Activated CD4-positive, alpha-beta T cell treated with anti-CD3 and anti-CD28 coated beads, Interleukin-2, amount 10 ng/mL, durations not matched to agents 7 days and 5 days (primary cell): ENCODE data around the gene SH3GL1. TPM values are rescaled to one million over a fixed set of nuclear protein-coding genes. Genes with fewer than 3 reads are reported as not detected.
"Not testable (repeated sequence)": the region's sequence is repeated elsewhere in the genome, so short reads cannot be mapped to it uniquely, and the experiment has no call there.

ENCODE experiments used
- CTCF ChIA-PET: fragments of 350-600 bp; sonication (Branson Sonifier 250); formaldehyde crosslinking; loops from one replicate; lab custom pipeline; 2021; ENCODE audit warnings: antibody characterized with exemption; lab: Charles Lee
- POLR2A ChIA-PET: fragments of 350-600 bp; sonication (Branson Sonifier 250); formaldehyde crosslinking; loops from one replicate; lab custom pipeline; 2021; ENCODE audit warnings: antibody characterized with exemption; lab: Charles Lee
- DNase-seq: peaks from one replicate; pipeline ENCODE4 v3.0.0-alpha.2; 2020
- H3K27ac Mint-ChIP-seq: one replicate; pipeline ENCODE4 v1.8.0; 2021; ENCODE audit warnings: mild to moderate bottlenecking, moderate library complexity, mixed read lengths
- H3K27me3 Mint-ChIP-seq: one replicate; pipeline ENCODE4 v1.8.0; 2021; ENCODE audit warnings: mixed read lengths
- H3K36me3 Mint-ChIP-seq: one replicate; pipeline ENCODE4 v1.8.0; 2021; ENCODE audit warnings: low read depth, mixed read lengths
- H3K4me1 Mint-ChIP-seq: one replicate; pipeline ENCODE4 v1.8.0; 2021; ENCODE audit warnings: mixed read lengths
- H3K4me3 Mint-ChIP-seq: one replicate; pipeline ENCODE4 v1.8.0; 2021; ENCODE audit warnings: mild to moderate bottlenecking, moderate library complexity, mixed read lengths
- H3K9me3 Mint-ChIP-seq: one replicate; pipeline ENCODE4 v1.8.0; 2021; ENCODE audit warnings: mixed read lengths
- total RNA-seq, 2 experiments: library from RNA; stranded (reverse); gene quantifications; one replicate each; pipeline ENCODE4 v1.2.3, GENCODE V29; 2021

SH3GL1 gene
- total RNA-seq, 2 experiments from 2014 or later, result 67.7 to 68.2 TPM

DNA sequence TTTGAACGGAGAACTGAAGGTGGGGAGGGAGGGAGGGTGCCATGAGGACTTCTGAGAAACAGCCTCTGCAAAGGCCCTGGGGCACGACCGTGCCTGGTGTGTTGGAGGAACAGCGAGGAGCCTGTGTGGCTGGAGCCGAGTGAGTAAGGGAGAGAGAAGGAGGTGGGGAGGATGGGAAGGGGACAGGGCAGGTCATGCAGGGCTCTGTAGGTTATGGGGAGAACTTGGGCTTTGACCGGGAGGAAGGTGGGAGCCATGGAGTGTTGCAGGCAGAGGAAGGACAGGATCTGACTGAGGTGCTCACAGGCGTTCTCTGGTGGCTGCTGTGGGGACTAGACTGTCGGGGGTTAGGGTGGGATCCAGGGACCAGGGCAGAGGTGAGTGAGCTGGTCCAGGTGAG is 50.2 kb downstream of the SH3GL1 start:
- CTCF ChIA-PET, result interaction anchor here (1.0 kb wide), 1 partner anchor 12 kb away, joined by 3 read pairs; no protein-coding TSS in a partner anchor
- POLR2A ChIA-PET, result no interaction called here
- Mint-ChIP-seq H3K36me3 (peaks cover 14% of the 10 kb centered on the region), H3K27me3 (no peaks in the 10 kb centered on the region), H3K27ac (no peak overlapping the region), H3K4me3 (no peak overlapping the region), H3K4me1 (peaks cover 8% of the 10 kb centered on the region), H3K9me3 (no peaks in the 10 kb centered on the region)
- no peak for DNase-seq

DNA sequence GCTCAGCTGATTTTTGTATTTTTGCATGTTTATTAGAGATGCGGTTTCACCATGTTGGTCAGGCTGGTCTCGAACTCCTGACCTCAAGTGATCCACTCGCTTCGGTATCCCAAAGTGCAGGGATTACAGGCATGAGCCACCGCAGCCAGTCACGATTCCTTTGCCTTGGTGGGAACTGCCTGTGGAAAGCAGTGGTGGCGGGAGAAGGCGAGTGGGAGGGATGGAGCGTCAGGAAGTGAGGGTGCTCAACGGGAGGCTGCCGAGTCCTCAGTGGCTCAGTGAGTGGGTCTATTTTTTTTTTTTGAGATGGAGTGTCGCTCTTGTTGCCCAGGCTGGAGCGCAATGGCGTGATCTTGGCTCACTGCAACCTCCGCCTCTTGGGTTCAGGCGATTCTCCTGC is 51.1 kb downstream of the SH3GL1 start:
- H3K9me3 Mint-ChIP-seq, DNase-seq, H3K27ac Mint-ChIP-seq, H3K27me3 Mint-ChIP-seq, H3K4me3 Mint-ChIP-seq, POLR2A ChIA-PET, H3K4me1 Mint-ChIP-seq: not testable (repeated sequence)
- CTCF ChIA-PET, result interaction anchor here (1.0 kb wide), 1 partner anchor 13 kb away, joined by 3 read pairs; no protein-coding TSS in a partner anchor
- peaks cover 14% of the 10 kb centered on the region for H3K36me3 Mint-ChIP-seq

DNA sequence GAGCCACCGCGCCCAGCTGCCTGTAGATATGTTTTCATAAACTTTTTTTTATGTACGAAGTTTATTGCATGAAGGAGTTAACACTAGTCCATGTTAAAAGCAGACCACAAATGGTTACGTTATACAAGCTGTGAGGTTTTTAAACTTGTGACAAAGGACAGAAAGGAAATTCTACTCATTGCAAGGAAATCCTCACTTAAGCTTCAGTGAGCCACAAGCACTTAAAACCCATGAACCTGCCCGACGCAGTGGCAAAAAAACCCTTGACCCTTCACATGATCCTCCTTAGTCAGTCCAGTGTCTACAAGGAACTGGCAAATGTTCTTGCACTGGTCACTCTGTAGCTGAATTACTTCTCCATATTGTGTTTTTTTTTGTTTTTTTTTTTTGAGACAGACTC is 52.8 kb downstream of the SH3GL1 start:
- H3K4me1 Mint-ChIP-seq, result peaks cover 12% of the 10 kb centered on the region
- POLR2A ChIA-PET, result no interaction called here
- no peak for DNase-seq
- H3K4me3 Mint-ChIP-seq, result no peak overlapping the region
- H3K27me3 Mint-ChIP-seq, result no peaks in the 10 kb centered on the region
- H3K9me3 Mint-ChIP-seq, result no peaks in the 10 kb centered on the region
- CTCF ChIA-PET, result interaction anchor here (0.6 kb wide), 1 partner anchor 37 kb away, joined by 3 read pairs; no protein-coding TSS in a partner anchor
- H3K36me3 Mint-ChIP-seq, result peaks cover 14% of the 10 kb centered on the region
- H3K27ac Mint-ChIP-seq, result no peak overlapping the region

DNA sequence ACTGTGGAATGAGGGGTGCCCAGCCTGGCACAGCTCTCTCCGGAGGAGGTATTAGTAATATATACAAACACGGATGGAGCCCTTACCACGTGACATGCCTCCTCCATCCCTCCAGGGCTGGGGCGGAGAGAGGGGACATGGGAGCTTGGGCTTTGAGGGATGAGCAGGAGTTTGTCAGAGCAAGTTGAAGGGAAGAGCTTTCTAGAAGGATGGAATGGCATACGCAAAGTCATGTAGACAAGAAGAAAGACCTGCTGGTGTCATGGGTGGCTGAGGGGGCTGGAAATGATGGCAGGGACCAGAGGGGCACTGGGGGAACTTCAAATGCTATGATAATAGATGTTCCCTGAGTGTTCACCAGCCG is 54.3 kb downstream of the SH3GL1 start:
- Mint-ChIP-seq H3K9me3 (no peaks in the 10 kb centered on the region), H3K4me1 (peaks cover 18% of the 10 kb centered on the region), H3K4me3 (no peak overlapping the region), H3K27ac (no peak overlapping the region), H3K36me3 (peaks cover 14% of the 10 kb centered on the region), H3K27me3 (no peaks in the 10 kb centered on the region)
- CTCF ChIA-PET, result interaction anchor here (0.7 to 2.0 kb wide), 3 partner anchors 54 to 398 kb away, joined by 3 to 8 read pairs (median 6); partner anchors contain the start of gene SH3GL1
- POLR2A ChIA-PET, result interaction anchor here (0.6 kb wide), 1 partner anchor 60 kb away, joined by 6 read pairs; no protein-coding TSS in a partner anchor
- DNase-seq, result no peak

DNA sequence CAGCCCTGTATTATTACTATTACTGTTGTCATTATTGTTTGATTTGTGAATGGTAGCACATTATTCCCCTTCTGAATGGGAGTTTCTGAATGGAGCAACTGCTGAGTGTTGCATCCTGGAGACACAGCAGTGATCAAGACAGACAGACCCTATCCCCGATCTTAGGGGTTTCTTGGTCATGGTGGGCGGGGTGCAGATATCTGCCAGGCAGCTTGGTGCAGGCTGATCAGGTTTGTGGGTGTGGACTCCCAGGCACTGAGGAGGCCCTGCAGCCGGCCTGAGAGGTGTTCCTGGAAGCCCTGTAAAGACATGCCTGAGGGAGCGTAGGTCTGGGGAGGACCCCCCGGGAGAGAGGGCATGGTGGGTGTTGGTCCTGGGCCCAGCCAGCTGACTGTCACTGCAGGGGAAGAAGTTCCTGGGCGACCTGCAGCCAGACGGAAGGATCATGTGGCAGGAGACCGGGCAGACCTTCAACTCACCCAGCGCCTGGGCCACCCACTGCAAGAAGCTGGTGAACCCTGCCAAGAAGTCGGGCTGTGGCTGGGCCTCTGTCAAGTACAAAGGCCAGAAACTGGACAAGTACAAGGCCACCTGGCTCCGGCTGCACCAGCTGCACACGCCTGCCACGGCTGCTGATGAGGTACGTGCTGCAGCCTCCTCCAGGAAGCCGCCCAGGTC is 54.9 kb downstream of the SH3GL1 start:
- no peaks in the 10 kb centered on the region for H3K27me3 Mint-ChIP-seq
- peak overlapping the region; percentile 51 for H3K4me3 Mint-ChIP-seq
- H3K36me3 Mint-ChIP-seq, result peaks cover 13% of the 10 kb centered on the region
- POLR2A ChIA-PET, result interaction anchor here (0.6 kb wide), 2 partner anchors 60 to 78 kb away, joined by 3 to 6 read pairs; no protein-coding TSS in a partner anchor
- CTCF ChIA-PET, result interaction anchor here (0.7 to 2.0 kb wide), 3 partner anchors 55 to 399 kb away, joined by 3 to 8 read pairs (median 6); partner anchors contain the start of gene SH3GL1
- peaks cover 22% of the 10 kb centered on the region for H3K4me1 Mint-ChIP-seq
- DNase-seq, result no peak
- no peak overlapping the region for H3K27ac Mint-ChIP-seq
- H3K9me3 Mint-ChIP-seq, result no peaks in the 10 kb centered on the region

DNA sequence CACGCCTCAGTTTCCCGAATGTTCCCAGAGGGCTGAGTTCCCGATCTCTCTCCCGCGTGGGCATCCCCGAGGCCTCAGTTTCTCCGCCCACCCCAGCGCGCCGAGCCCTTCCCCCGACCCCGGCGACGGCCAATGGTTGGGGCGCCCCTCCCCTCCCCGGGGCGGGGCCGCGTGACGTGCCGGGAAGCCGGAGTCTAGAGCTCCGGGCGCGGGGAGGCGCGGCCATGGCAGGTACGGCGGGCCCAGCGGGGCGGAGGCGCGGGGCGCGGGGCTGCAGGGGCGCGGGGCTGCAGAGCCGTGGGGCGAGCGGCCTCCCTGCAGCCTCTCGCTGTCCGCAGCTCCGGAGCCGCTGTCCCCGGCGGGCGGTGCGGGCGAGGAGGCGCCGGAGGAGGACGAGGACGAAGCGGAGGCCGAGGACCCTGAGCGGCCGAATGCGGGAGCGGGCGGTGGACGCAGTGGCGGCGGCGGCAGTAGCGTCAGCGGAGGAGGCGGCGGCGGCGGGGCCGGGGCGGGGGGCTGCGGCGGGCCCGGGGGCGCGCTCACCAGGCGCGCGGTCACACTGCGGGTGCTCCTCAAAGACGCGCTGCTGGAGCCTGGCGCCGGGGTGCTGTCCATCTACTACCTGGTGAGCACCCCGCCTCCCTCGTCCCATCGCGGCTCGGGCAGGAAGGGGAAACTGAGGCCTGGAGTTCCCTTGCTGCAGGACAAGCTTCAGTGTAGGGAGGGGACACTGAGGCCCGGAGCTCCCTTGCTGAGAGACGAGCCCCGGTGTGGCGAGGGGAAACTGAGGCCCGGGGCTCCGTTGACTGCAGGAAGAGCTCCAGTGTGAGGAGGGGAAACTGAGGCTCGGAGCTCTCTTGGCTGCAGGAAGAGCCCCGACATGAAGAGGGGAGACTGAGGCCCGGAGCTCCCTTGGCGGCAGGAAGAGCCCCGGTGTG is 56.7 kb downstream of the SH3GL1 start, which contains the start of gene MPND:
Gene MPND, plus strand, starts transcription at position 193 of the 938 bp plus-strand sequence. Its CDS starts 32 bp downstream, at position 225.
- DNase-seq, result peak; percentile 95
- ChIA-PET POLR2A (interaction anchor here (1.3 kb wide), 1 partner anchor 26 kb away, joined by 7 read pairs; no protein-coding TSS in a partner anchor), CTCF (interaction anchor here (0.6 to 3.3 kb wide), 17 partner anchors 9 to 1192 kb away, joined by 3 to 29 read pairs (median 4); partner anchors contain the start of genes SH3GL1 and YJU2)
- H3K9me3 Mint-ChIP-seq, result no peaks in the 10 kb centered on the region
- no peaks in the 10 kb centered on the region for H3K27me3 Mint-ChIP-seq
- H3K4me3 Mint-ChIP-seq, result peak within 1 kb of the TSS; percentile 91
- peak within 1 kb of the TSS; percentile 97 for H3K27ac Mint-ChIP-seq
- peaks cover 8% of the 10 kb centered on the region for H3K36me3 Mint-ChIP-seq
- H3K4me1 Mint-ChIP-seq, result peaks cover 31% of the 10 kb centered on the region

DNA sequence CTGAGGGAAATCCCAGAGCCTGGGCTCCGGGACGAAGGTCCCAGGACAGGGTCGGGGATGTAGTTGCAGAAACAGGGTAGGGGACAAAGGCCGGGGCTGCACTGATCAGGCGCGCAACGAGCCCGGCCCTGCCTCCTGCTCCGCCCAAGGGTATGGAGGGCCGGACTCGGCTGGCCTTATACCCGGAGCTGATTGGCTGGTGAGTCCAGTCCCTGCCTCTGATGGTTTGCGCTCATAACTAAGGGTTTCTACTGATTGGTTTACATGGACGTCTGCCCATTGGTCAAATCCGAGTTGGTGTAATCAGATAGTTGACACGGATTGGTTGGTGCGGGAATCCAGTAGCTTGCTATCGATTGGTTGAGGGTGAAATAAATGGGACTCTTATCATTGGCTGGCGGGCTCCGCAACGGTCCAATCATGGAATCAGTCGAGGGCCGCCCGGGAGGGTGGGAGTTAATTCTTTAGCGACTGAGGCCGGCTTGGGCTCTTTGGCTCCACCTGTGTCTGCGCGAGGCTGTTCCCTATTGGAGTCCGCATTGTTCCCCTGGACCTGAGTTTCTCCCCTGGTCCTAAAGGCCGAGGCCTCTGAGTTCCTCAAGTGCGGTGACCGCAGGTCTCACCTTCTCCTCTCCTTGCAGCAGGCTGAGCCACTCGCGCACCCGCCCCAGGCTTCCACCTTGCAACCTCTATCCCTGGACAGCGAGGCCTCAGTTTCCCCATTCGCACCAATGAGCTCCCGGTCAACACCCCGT is 57.6 kb downstream of the SH3GL1 start:
- peak; percentile 98 for DNase-seq
- Mint-ChIP-seq H3K27ac (peak overlapping the region; percentile 97), H3K36me3 (peaks cover 8% of the 10 kb centered on the region), H3K4me3 (peak overlapping the region; percentile 91), H3K27me3 (no peaks in the 10 kb centered on the region), H3K9me3 (no peaks in the 10 kb centered on the region), H3K4me1 (peaks cover 38% of the 10 kb centered on the region)
- ChIA-PET POLR2A (interaction anchor here (0.6 to 1.3 kb wide), 4 partner anchors 10 to 72 kb away, joined by 4 to 7 read pairs (median 5); no protein-coding TSS in a partner anchor), CTCF (interaction anchor here (0.8 to 3.3 kb wide), 14 partner anchors 10 to 129 kb away, joined by 3 to 29 read pairs (median 4); partner anchors contain the start of gene SH3GL1)

DNA sequence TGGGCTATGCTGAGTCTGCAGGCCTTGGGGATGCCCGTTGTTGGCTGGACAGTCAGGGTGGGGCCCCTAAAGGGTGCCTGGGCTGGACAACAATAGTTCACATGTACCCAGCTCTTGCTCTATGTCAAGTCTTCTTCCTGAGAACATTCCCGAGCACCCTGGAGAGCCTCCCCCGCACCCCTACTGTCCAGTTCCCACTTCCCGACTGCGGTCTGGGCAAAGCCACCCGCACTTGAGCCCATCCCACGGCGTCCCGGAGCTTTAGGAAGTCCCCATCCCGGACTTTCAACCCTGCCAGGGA is 58.1 kb downstream of the SH3GL1 start:
- Mint-ChIP-seq H3K9me3 (no peaks in the 10 kb centered on the region), H3K27ac (peak overlapping the region; percentile 97), H3K4me3 (peak overlapping the region; percentile 91), H3K4me1 (peaks cover 39% of the 10 kb centered on the region), H3K36me3 (peaks cover 8% of the 10 kb centered on the region), H3K27me3 (no peaks in the 10 kb centered on the region)
- POLR2A ChIA-PET, result interaction anchor here (0.6 to 1.3 kb wide), 4 partner anchors 10 to 73 kb away, joined by 4 to 7 read pairs (median 5); no protein-coding TSS in a partner anchor
- CTCF ChIA-PET, result interaction anchor here (0.8 to 3.3 kb wide), 12 partner anchors 10 to 129 kb away, joined by 3 to 29 read pairs (median 4); partner anchors contain the start of gene SH3GL1
- DNase-seq, result no peak

DNA sequence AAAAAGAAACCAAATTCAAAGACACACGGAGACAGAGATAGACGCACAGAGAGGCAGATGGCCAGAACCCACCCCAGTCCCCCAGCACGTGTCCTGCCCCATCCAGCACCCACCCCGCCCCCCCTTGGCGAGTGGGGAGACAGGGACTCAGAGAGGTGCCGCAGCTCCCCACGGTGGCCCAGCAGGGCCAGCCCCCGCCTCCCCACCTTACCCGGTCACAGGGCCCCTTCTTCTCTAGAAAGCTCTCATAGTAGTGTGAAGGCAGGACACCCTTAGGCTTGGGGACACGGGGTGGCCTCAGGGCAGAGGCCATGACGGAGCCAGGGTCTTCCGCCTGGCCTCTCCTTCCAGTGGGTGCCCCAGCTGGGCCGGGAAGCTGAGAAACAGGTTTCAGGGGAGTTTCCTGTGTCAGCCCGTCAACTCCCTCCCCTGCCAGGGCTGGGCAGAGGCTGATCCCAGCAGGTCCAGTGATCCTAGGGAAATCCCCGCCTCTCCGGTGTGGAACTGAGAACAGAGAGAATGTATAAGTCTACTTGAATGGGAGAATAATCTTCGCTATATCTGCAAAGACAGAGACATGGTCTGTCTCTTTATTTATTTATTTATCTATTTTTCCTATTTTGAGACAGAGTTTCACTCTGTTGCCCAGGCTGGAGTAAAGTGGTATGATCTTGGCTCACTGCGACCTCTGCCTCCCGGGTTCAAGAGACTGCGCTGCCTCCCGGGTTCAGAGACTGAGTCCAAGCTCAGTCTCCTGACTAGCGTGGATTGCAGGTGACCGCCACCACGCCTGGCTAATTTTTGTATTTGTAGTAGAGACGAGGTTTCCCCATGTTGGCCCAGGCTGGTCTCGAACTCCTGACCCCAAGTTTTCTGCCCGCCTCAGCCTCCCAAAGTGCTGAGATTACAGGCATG is 61.6 kb downstream of the SH3GL1 start, which contains the start of gene STAP2:
Gene STAP2, minus strand, starts transcription at position 387 of the 915 bp plus-strand sequence. Its CDS starts 74 bp downstream, at position 313.
- CTCF ChIA-PET, result interaction anchor here (0.6 to 3.0 kb wide), 5 partner anchors 15 to 677 kb away, joined by 3 to 16 read pairs (median 3); partner anchors contain the start of gene SH3GL1
- peak; percentile 44 for DNase-seq
- POLR2A ChIA-PET, result no interaction called here

DNA sequence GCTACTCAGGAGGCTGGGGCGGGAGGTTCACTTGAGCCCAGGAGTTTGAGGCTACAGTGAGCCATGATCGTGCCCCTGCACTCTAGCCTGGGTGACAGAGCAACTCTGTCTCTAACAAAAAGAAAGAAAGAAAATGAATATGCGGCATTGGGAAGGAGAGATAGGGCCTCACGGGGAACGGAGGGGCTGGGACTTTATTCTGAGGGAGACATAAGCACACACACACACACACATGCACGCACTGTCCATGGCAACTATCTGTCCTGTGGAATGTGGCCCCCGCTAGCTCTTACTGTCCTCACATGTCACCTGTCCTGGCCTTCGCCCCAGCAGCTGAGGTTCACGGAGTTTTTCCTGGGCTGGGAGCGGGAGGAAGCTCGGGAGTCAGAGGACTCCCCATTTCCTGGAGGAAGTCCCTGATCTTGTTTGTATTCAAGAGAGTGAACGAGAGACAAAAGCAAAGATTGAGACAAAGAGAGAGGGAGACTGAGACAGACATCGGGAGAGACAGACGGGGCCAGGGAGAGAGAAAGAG is 62.4 kb downstream of the SH3GL1 start:
- ChIA-PET POLR2A (no interaction called here), CTCF (interaction anchor here (0.6 to 3.0 kb wide), 3 partner anchors 15 to 198 kb away, joined by 3 to 16 read pairs (median 3); partner anchors contain the start of gene SH3GL1)
- Mint-ChIP-seq H3K4me3 (peak overlapping the region; percentile 79), H3K27me3 (no peaks in the 10 kb centered on the region), H3K9me3 (peaks cover 7% of the 10 kb centered on the region), H3K36me3 (peaks cover 4% of the 10 kb centered on the region), H3K4me1 (peaks cover 33% of the 10 kb centered on the region), H3K27ac (peak overlapping the region; percentile 94)
- DNase-seq, result no peak

More for the DNA sequence above, 61.6 kb downstream of the SH3GL1 start, which contains the start of gene STAP2:
- Mint-ChIP-seq H3K36me3 (peaks cover 4% of the 10 kb centered on the region), H3K27me3 (no peaks in the 10 kb centered on the region), H3K4me1 (peaks cover 33% of the 10 kb centered on the region), H3K27ac (peak within 1 kb of the TSS; percentile 94), H3K9me3 (peaks cover 7% of the 10 kb centered on the region), H3K4me3 (peak within 1 kb of the TSS; percentile 79)
